K562 (cell line): Measurements from ENCODE around the gene ZNF506. TPM values are rescaled to one million over a fixed set of nuclear protein-coding genes. Genes with fewer than 3 reads are reported as not detected.

Source experiments
- DMBX1 ChIP-seq: fragments of 250-450 bp; sonication (Bioruptor Pico); IDR thresholded peaks from 2 replicates; pipeline ENCODE4 v1.8.0; 2022; ENCODE audit warnings: inconsistent platforms, mild to moderate bottlenecking, moderate library complexity, borderline replicate concordance
- ETV6 ChIP-seq, 3 experiments: fragments of 150-350 bp in 1 of 3; sonication (generic) in 1 of 3; formaldehyde crosslinking in 1 of 3; IDR thresholded peaks; 2 replicates each; pipeline versions ENCODE4 v1.6.1 to v1.8.0; 2014 to 2022; ENCODE audit warnings: borderline replicate concordance in 2 of 3, low read depth in 2 of 3, antibody characterized with exemption in 1 of 3, low read length in 1 of 3, mild to moderate bottlenecking in 1 of 3, missing genetic modification reagents in 1 of 3
- FOXJ2 ChIP-seq: fragments of 200-800 bp; sonication (Bioruptor generic); IDR thresholded peaks from 2 replicates; pipeline ENCODE4 v1.6.1; 2016; ENCODE audit warnings: missing genetic modification characterization, missing compliant biosample characterization
- FUS ChIP-seq: fragments of 200-400 bp; formaldehyde crosslinking; optimal IDR thresholded peaks from 2 replicates; pipeline ENCODE3; 2017; ENCODE audit warnings: low read depth, low read length
- HES1 ChIP-seq: fragments of 450-650 bp; IDR thresholded peaks from 2 replicates; pipeline ENCODE4 v1.6.1; 2016; ENCODE audit warnings: low read depth, mild to moderate bottlenecking, moderate library complexity
- ILF3 ChIP-seq: fragments of 450-650 bp; IDR thresholded peaks from 2 replicates; pipeline ENCODE4 v1.6.1; 2018; ENCODE audit warnings: antibody characterized with exemption, mild to moderate bottlenecking, moderate library complexity, borderline replicate concordance
- ILK ChIP-seq: fragments of 450-650 bp; IDR thresholded peaks from 2 replicates; pipeline ENCODE4 v1.6.1; 2016; ENCODE audit warnings: missing genetic modification characterization, low read depth, mild to moderate bottlenecking, missing compliant biosample characterization, moderate library complexity, borderline replicate concordance
- KAT2B ChIP-seq: IDR thresholded peaks from one replicate; pipeline ENCODE4 v1.6.1; 2012; ENCODE audit warnings: low read depth, mild to moderate bottlenecking, control low read depth, inconsistent platforms, low read length, moderate library complexity
- KLF13 ChIP-seq: fragments of 450-650 bp; IDR thresholded peaks from 2 replicates; pipeline ENCODE4 v1.6.1; 2016; ENCODE audit warnings: missing genetic modification characterization, low read depth, mild to moderate bottlenecking, missing compliant biosample characterization, moderate library complexity, borderline replicate concordance
- MAFF ChIP-seq: IDR thresholded peaks from 2 replicates; pipeline ENCODE4 v1.6.1; 2012; ENCODE audit warnings: low read length, improper control_type of control experiment
- MAX ChIP-seq: sonication (generic); formaldehyde crosslinking; IDR thresholded peaks from 2 replicates; pipeline ENCODE4 v1.9.0; 2022; ENCODE audit warnings: mild to moderate bottlenecking, missing genetic modification reagents
- NFE2 ChIP-seq: IDR thresholded peaks from 2 replicates; pipeline ENCODE4 v1.6.1; 2014; ENCODE audit warnings: antibody characterized with exemption, low read depth
- PATZ1 ChIP-seq: fragments of 250-450 bp; sonication (Bioruptor Pico); IDR thresholded peaks from 2 replicates; pipeline ENCODE4 v1.5.0; 2020; ENCODE audit warnings: mild to moderate bottlenecking, borderline replicate concordance
- PHTF2 ChIP-seq: fragments of 250-450 bp; sonication (Bioruptor Pico); IDR thresholded peaks from 2 replicates; pipeline ENCODE4 v1.5.0; 2021; ENCODE audit warnings: mild to moderate bottlenecking
- RCOR1 ChIP-seq, 2 experiments: IDR thresholded peaks; 2 replicates each; pipeline ENCODE4 v1.6.1; 2012; ENCODE audit warnings: low read depth in 2 of 2, low read length in 2 of 2, borderline replicate concordance in 1 of 2, improper control_type of control experiment in 1 of 2
- SNRNP70 ChIP-seq: fragments of 200-400 bp; formaldehyde crosslinking; optimal IDR thresholded peaks from 2 replicates; pipeline ENCODE3; 2017; ENCODE audit warnings: low read depth, low read length
- ZBTB34 ChIP-seq: fragments of 250-450 bp; sonication (Bioruptor Pico); IDR thresholded peaks from 2 replicates; pipeline ENCODE4 v1.8.0; 2021; ENCODE audit warnings: mild to moderate bottlenecking, moderate library complexity
- ZFP36 ChIP-seq: fragments of 150-350 bp; IDR thresholded peaks from 2 replicates; pipeline ENCODE4 v1.6.1; 2018; ENCODE audit warnings: low read length, low read depth; ENCODE audit not compliant: partially characterized antibody
- ZNF134 ChIP-seq: fragments of 250-450 bp; sonication (Bioruptor Pico); conservative IDR thresholded peaks from 2 replicates; pipeline ENCODE4 v1.4.0; 2020
- ZNF212 ChIP-seq: fragments of 450-650 bp; formaldehyde crosslinking; IDR thresholded peaks from 2 replicates; pipeline ENCODE4 v1.4.0; 2020; ENCODE audit warnings: mild to moderate bottlenecking
- ZNF232 ChIP-seq: sonication (generic); formaldehyde crosslinking; IDR thresholded peaks from 2 replicates; pipeline ENCODE4 v1.8.0; 2022; ENCODE audit warnings: mild to moderate bottlenecking, missing genetic modification reagents
- ZNF695 ChIP-seq: fragments of 450-650 bp; formaldehyde crosslinking; IDR thresholded peaks from 2 replicates; pipeline ENCODE4 v1.4.0; 2020; ENCODE audit warnings: mild to moderate bottlenecking, moderate library complexity
- ZNF79 ChIP-seq: fragments of 250-450 bp; sonication (Bioruptor Pico); IDR thresholded peaks from 2 replicates; pipeline ENCODE4 v1.4.0; 2020; ENCODE audit warnings: low read depth, mild to moderate bottlenecking, moderate library complexity
- ZNF830 ChIP-seq: fragments of 250-450 bp; sonication (Bioruptor Pico); IDR thresholded peaks from 2 replicates; pipeline ENCODE4 v1.5.0; 2021; ENCODE audit warnings: mild to moderate bottlenecking
- polyA plus RNA-seq, 8 experiments: library from polyadenylated mRNA; depleted of rRNA in 4 of 8; stranded (reverse) in 5 of 8; unstranded in 3 of 8; fragments of >200 nt; fragmentation: Nextera tagmentation in 2 of 8; fragmentation: Illumina TruSeq in 1 of 8; extraction: Ambion mirVana in 2 of 8; extraction: Trizol in 1 of 8; gene quantifications; 2 replicates each; pipeline versions ENCODE4 v1.2.1 to v1.2.3, GENCODE V29; 2011 to 2014; ENCODE audit warnings: inconsistent platforms in 1 of 8, missing spikeins in 1 of 8
- total RNA-seq, 7 experiments: library from RNA; depleted of rRNA in 6 of 7; stranded (reverse); fragments of >200 nt in 6 of 7; fragmentation: Illumina TruSeq in 2 of 7; extraction: Trizol in 2 of 7; gene quantifications; 2 replicates each; pipeline versions ENCODE4 v1.2.1 to v1.2.3, GENCODE V29; 2011 to 2021; ENCODE audit warnings: low replicate concordance in 1 of 7

ZNF506 gene
- total and polyA plus RNA-seq, 9 of the 15 experiments (the other 6 are each of a cell fraction or from before 2014, with no cell fraction given), result 0.03 to 0.44 (median 0.14) TPM; not detected in 2

- TF ChIP-seq NFE2 (no peak), PHTF2 (CRISPR knock-in tag) (no peak), ILF3 (no peak; the same call in 1 of the 2 replicates), ZBTB34 (CRISPR knock-in tag) (no peak), HES1 (no peak), ZNF212 (CRISPR knock-in tag) (no peak), PATZ1 (CRISPR knock-in tag) (0 out of 2 replicates have a peak, but pooled peaks have one; percentile 25), ZFP36 (no peak), RCOR1 (IDR thresholded peaks at IDR 0.05; ENCODE audit: borderline replicate concordance in 1 of 2, low read depth in 2 of 2, low read length in 2 of 2) (no peak; a peak in 1 of 4 replicates), ZNF695 (no peak), ILK (tag) (no peak), ETV6 (IDR thresholded peaks at IDR 0.05; ENCODE audit: borderline replicate concordance in 1 of 2, low read depth in 2 of 2, low read length in 1 of 2) (no peak), ETV6 (CRISPR knock-in tag; IDR thresholded peaks at IDR 0.05; ENCODE audit: borderline replicate concordance) (no peak), DMBX1 (no peak), KAT2B (no peak), FUS (no peak), MAFF (no peak), KLF13 (tag) (no peak), ZNF830 (CRISPR knock-in tag) (no peak), ZNF232 (CRISPR knock-in tag) (no peak), FOXJ2 (no peak), SNRNP70 (no peak), ZNF134 (CRISPR knock-in tag) (no peak), MAX (CRISPR knock-in tag) (peak; percentile 56; the same call in 1 of the 2 replicates), ZNF79 (CRISPR knock-in tag) (no peak)
These were observed 44.4 kb upstream of the ZNF506 start, which contains the start of gene ZNF253 (continued) for GRCh38 chr19:19865750-19866610.
